K562 (cell line): ENCODE measurements around the gene SYVN1. TPM values are rescaled to one million over a fixed set of nuclear protein-coding genes. Genes with fewer than 3 reads are reported as not detected.

Source experiments
- GABPB1 ChIP-seq: sonication (generic); formaldehyde crosslinking; IDR thresholded peaks from 2 replicates; pipeline ENCODE4 v1.8.0; 2022; ENCODE audit warnings: mild to moderate bottlenecking, missing genetic modification reagents
- L3MBTL2 ChIP-seq: fragments of 450-650 bp; IDR thresholded peaks from 2 replicates; pipeline ENCODE4 v1.6.1; 2016; ENCODE audit warnings: mild to moderate bottlenecking, moderate library complexity
- PATZ1 ChIP-seq: fragments of 250-450 bp; sonication (Bioruptor Pico); IDR thresholded peaks from 2 replicates; pipeline ENCODE4 v1.5.0; 2020; ENCODE audit warnings: mild to moderate bottlenecking, borderline replicate concordance
- POLR2G ChIP-seq: fragments of 200-400 bp; formaldehyde crosslinking; IDR thresholded peaks from 2 replicates; pipeline ENCODE4 v1.6.1; 2017; ENCODE audit warnings: low read depth, mild to moderate bottlenecking, antibody characterized with exemption, low read length, moderate library complexity
- SNRNP70 ChIP-seq: fragments of 200-400 bp; formaldehyde crosslinking; optimal IDR thresholded peaks from 2 replicates; pipeline ENCODE3; 2017; ENCODE audit warnings: low read depth, low read length
- polyA plus RNA-seq, 8 experiments: library from polyadenylated mRNA; depleted of rRNA in 4 of 8; stranded (reverse) in 5 of 8; unstranded in 3 of 8; fragments of >200 nt; fragmentation: Nextera tagmentation in 2 of 8; fragmentation: Illumina TruSeq in 1 of 8; extraction: Ambion mirVana in 2 of 8; extraction: Trizol in 1 of 8; gene quantifications; 2 replicates each; pipeline versions ENCODE4 v1.2.1 to v1.2.3, GENCODE V29; 2011 to 2014; ENCODE audit warnings: inconsistent platforms in 1 of 8, missing spikeins in 1 of 8
- total RNA-seq, 7 experiments: library from RNA; depleted of rRNA in 6 of 7; stranded (reverse); fragments of >200 nt in 6 of 7; fragmentation: Illumina TruSeq in 2 of 7; extraction: Trizol in 2 of 7; gene quantifications; 2 replicates each; pipeline versions ENCODE4 v1.2.1 to v1.2.3, GENCODE V29; 2011 to 2021; ENCODE audit warnings: low replicate concordance in 1 of 7
- TF ChIP-seq, protein P1 (sequence below): fragments of 450-650 bp; IDR thresholded peaks from 2 replicates; pipeline ENCODE4 v1.6.1; 2016; ENCODE audit warnings: mild to moderate bottlenecking, moderate library complexity
- TF ChIP-seq, protein P2 (sequence below), 2 experiments: IDR thresholded peaks; 2 replicates each; pipeline ENCODE4 v1.6.1; 2012; ENCODE audit warnings: improper control_type of control experiment in 2 of 2, low read depth in 2 of 2, low read length in 2 of 2, borderline replicate concordance in 1 of 2

The SYVN1 gene
- total and polyA plus RNA-seq, 9 of the 15 experiments (the other 6 are each of a cell fraction or from before 2014, with no cell fraction given) = 0.41 to 47.4 (median 9.9) TPM

- TF ChIP-seq, protein P1, sequence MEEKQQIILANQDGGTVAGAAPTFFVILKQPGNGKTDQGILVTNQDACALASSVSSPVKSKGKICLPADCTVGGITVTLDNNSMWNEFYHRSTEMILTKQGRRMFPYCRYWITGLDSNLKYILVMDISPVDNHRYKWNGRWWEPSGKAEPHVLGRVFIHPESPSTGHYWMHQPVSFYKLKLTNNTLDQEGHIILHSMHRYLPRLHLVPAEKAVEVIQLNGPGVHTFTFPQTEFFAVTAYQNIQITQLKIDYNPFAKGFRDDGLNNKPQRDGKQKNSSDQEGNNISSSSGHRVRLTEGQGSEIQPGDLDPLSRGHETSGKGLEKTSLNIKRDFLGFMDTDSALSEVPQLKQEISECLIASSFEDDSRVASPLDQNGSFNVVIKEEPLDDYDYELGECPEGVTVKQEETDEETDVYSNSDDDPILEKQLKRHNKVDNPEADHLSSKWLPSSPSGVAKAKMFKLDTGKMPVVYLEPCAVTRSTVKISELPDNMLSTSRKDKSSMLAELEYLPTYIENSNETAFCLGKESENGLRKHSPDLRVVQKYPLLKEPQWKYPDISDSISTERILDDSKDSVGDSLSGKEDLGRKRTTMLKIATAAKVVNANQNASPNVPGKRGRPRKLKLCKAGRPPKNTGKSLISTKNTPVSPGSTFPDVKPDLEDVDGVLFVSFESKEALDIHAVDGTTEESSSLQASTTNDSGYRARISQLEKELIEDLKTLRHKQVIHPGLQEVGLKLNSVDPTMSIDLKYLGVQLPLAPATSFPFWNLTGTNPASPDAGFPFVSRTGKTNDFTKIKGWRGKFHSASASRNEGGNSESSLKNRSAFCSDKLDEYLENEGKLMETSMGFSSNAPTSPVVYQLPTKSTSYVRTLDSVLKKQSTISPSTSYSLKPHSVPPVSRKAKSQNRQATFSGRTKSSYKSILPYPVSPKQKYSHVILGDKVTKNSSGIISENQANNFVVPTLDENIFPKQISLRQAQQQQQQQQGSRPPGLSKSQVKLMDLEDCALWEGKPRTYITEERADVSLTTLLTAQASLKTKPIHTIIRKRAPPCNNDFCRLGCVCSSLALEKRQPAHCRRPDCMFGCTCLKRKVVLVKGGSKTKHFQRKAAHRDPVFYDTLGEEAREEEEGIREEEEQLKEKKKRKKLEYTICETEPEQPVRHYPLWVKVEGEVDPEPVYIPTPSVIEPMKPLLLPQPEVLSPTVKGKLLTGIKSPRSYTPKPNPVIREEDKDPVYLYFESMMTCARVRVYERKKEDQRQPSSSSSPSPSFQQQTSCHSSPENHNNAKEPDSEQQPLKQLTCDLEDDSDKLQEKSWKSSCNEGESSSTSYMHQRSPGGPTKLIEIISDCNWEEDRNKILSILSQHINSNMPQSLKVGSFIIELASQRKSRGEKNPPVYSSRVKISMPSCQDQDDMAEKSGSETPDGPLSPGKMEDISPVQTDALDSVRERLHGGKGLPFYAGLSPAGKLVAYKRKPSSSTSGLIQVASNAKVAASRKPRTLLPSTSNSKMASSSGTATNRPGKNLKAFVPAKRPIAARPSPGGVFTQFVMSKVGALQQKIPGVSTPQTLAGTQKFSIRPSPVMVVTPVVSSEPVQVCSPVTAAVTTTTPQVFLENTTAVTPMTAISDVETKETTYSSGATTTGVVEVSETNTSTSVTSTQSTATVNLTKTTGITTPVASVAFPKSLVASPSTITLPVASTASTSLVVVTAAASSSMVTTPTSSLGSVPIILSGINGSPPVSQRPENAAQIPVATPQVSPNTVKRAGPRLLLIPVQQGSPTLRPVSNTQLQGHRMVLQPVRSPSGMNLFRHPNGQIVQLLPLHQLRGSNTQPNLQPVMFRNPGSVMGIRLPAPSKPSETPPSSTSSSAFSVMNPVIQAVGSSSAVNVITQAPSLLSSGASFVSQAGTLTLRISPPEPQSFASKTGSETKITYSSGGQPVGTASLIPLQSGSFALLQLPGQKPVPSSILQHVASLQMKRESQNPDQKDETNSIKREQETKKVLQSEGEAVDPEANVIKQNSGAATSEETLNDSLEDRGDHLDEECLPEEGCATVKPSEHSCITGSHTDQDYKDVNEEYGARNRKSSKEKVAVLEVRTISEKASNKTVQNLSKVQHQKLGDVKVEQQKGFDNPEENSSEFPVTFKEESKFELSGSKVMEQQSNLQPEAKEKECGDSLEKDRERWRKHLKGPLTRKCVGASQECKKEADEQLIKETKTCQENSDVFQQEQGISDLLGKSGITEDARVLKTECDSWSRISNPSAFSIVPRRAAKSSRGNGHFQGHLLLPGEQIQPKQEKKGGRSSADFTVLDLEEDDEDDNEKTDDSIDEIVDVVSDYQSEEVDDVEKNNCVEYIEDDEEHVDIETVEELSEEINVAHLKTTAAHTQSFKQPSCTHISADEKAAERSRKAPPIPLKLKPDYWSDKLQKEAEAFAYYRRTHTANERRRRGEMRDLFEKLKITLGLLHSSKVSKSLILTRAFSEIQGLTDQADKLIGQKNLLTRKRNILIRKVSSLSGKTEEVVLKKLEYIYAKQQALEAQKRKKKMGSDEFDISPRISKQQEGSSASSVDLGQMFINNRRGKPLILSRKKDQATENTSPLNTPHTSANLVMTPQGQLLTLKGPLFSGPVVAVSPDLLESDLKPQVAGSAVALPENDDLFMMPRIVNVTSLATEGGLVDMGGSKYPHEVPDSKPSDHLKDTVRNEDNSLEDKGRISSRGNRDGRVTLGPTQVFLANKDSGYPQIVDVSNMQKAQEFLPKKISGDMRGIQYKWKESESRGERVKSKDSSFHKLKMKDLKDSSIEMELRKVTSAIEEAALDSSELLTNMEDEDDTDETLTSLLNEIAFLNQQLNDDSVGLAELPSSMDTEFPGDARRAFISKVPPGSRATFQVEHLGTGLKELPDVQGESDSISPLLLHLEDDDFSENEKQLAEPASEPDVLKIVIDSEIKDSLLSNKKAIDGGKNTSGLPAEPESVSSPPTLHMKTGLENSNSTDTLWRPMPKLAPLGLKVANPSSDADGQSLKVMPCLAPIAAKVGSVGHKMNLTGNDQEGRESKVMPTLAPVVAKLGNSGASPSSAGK = no peak
- TF ChIP-seq PATZ1 (CRISPR knock-in tag) (no peak; the same call in 1 of the 2 replicates), POLR2G (peak; percentile 80), GABPB1 (CRISPR knock-in tag) (peak; percentile 69), SNRNP70 (no peak), L3MBTL2 (peak; percentile 74)
- TF ChIP-seq, protein P2, sequence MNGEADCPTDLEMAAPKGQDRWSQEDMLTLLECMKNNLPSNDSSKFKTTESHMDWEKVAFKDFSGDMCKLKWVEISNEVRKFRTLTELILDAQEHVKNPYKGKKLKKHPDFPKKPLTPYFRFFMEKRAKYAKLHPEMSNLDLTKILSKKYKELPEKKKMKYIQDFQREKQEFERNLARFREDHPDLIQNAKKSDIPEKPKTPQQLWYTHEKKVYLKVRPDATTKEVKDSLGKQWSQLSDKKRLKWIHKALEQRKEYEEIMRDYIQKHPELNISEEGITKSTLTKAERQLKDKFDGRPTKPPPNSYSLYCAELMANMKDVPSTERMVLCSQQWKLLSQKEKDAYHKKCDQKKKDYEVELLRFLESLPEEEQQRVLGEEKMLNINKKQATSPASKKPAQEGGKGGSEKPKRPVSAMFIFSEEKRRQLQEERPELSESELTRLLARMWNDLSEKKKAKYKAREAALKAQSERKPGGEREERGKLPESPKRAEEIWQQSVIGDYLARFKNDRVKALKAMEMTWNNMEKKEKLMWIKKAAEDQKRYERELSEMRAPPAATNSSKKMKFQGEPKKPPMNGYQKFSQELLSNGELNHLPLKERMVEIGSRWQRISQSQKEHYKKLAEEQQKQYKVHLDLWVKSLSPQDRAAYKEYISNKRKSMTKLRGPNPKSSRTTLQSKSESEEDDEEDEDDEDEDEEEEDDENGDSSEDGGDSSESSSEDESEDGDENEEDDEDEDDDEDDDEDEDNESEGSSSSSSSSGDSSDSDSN (IDR thresholded peaks at IDR 0.05; ENCODE audit: borderline replicate concordance in 1 of 2, low read depth in 2 of 2, low read length in 2 of 2) = peak; percentile 44 to 48; a peak in 1 of 4 replicates
Measured at GRCh38 chr11:65112546-65113360, 21.6 kb downstream of the SYVN1 start (continued).
